Measurements from ENCODE around the gene DNLZ.

DNLZ gene

DNA sequence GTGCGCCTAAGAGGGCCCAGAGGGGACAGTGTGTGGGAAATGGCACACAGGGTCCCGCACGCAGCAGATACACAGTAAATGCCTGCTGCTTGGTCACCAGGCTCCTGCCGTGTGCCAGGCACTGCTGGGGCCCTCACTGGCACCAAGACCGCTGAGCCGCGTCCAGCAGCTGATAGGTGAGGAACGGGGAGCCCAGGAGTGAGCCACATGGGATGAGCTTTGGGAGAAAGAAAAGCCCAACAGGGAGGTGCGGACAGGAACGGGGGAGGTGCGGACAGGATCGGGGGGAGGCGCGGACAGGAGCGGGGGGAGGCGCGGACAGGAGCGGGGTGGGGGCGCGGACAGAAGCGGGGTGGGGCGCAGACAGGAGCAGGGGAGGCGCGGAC is 19.7 kb downstream of the DNLZ start:
- DNase-seq (ENCODE audit: low read depth in 2 of 2), result no peak

- DNase-seq (ENCODE audit: low read depth in 2 of 2), result no peak
Measured at GRCh38 chr9:136343121-136343883, 20.2 kb downstream of the DNLZ start.

GRCh38 chr9:136342181-136343120 is 21.1 kb downstream of the DNLZ start:
- no peak for DNase-seq (ENCODE audit: low read depth in 2 of 2)

DNA sequence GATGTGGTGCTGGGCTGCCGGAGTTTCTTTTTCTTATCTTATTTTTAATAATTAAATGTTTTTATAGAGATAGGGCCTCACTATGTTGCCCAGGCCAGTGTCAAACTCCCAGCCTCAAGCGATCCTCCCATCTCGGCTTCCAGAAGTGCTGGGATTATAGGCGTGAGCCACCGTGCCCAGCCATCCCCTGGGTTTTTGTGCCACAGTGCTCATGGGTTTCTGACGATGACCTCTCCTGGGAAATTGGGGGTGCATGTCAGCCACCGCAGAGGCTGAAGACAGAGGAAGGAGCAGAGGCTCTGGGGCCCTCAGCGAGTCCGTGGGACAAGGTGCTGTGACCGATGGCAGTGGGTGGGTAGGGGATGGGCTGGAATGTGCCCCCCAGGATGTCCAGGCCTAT is 21.8 kb downstream of the DNLZ start:
- DNase-seq (ENCODE audit: low read depth in 2 of 2), result no peak

GRCh38 chr9:136341042-136341655 is 22.4 kb downstream of the DNLZ start:
- DNase-seq (ENCODE audit: low read depth in 2 of 2), result no peak

DNA sequence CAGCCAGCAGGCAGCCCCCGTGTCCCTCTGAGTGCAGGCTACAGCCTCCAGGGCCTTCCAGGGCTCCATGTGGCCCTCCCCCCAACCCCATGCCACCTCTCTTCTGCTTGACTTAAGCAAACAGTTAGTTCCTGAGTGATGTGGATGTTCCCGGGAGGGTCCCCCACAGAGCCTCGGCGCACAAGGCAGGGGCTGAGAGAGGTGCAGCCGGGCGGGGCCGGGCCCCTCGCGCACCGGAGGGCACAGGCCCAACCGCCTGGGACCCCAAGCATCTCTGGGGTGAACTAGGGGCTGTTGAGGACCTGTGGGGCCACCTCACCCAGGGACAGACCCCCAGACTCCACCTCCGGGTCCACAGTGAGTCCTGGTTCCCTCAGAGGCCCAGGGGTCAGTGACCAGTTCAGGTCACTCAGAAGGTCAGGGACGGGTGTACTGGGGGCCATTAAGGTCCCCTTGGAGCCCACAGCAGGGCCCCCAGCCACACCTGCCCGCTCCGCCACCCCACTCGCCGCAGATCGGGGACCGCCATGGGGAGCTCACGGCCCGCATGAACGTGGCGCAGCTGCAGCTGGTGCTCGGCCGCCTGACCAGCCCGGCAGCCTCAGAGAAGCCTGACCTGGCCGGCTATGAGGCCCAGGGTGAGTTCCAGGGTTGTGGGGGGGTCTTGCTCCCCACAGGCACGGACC is 23.0 kb downstream of the DNLZ start:
- DNase-seq (ENCODE audit: low read depth in 2 of 2), result no peak

DNA sequence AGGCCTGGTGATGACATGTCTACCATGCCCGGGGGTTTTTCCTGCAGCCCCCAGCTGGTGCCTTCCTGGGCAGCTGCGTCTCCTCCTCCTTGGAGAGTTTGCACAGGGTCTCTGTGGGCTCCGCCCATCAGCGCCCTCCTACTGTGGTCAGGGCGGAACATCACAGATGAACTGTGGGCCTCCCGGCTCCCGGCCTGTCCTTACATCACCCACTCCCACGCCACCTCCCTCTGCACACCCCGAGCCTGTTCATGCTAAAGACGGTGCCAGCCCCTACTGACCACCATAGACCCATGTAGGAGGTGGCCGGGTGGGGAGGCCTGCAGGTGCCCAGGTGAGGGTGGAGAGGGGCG is 23.6 kb downstream of the DNLZ start:
- DNase-seq (ENCODE audit: low read depth in 2 of 2), result no peak

GRCh38 chr9:136339173-136339957 is 24.2 kb downstream of the DNLZ start:
- DNase-seq (ENCODE audit: low read depth in 2 of 2), result no peak

GRCh38 chr9:136338511-136338910 is 25.0 kb downstream of the DNLZ start:
- no peak for DNase-seq (ENCODE audit: low read depth in 2 of 2)

- no peak for DNase-seq (ENCODE audit: low read depth in 2 of 2)
Measured at GRCh38 chr9:136337416-136338395, 25.8 kb downstream of the DNLZ start.

- DNase-seq (ENCODE audit: low read depth in 2 of 2), result no peak
Measured at GRCh38 chr9:136336881-136337280, 26.7 kb downstream of the DNLZ start.

DNA sequence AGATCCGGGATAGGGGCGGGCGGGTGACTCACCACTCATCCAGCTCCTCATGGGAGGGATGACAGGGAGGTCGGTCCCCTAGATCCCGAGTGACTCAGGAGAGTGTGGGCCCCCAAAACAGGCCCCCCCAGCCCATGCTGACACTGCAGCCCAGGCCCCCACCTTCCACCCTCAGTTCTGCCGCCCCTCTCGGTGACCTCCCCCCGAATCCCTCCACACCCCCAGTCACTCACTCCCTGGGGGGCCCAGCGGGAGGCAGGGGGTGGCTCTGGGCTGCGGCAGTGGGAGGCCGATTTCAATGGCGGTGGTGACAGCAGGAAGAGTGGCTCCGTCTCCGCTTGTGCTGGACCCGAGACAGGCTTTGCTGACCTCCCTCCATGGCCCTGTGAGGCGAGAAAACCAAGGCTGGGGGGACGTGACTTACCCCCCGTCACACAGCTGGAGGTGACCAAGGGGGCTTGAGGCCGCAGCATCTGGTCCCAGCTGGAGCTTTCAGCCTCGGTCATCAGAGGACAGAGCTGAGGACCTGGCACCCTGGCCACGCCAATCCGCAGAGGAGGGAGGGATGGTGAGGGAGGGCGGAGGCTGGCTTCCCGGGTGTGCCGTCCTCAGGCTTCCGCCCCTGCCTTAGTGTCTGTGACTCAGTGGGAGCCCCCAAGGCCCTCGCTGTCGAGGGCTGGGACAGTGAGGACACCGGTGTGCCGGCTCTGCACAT is 27.2 kb downstream of the DNLZ start:
- no peak for DNase-seq (ENCODE audit: low read depth in 2 of 2)

DNA sequence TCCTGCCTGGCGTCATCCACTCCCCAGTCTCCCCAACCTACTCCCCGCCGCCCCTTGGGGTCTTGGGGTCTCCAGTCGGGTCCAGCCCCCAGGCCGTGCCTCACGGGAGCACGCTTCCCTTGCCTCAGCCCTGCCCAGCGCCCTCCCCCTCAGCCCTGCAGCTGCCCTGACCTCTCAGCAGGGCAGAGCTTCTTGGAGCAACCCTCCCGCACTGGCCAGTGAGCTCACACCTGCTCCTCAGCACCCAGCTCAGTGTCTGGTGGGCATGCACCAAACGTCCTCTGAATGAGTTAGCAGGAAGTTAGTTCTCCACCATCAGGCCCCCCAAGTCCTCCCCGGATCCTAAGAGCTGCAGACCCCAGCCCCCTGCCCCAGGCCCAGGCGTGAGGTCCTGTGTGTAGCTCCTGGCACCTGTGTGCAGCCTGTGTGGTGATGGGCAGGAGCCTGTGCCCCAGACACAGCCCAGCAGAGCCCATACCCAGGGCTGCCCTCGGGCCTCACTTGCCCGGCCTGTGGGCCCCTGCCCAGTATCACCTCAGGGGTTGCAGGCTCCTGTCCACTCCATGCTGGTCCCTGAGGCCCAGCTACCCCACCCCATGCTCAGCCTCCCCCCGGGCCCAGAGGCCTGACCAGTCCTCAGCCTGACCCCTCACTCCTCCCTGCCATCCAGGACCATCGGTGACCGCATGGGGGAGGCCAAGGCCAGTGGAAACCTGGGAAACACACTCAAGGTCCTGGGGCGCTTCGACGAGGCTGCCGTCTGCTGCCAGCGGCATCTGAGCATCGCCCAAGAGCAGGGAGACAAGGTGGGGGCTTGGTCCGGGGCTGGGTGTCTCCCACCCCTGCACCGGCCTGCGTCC is 28.0 kb downstream of the DNLZ start:
- DNase-seq (ENCODE audit: low read depth in 2 of 2), result no peak

GRCh38 chr9:136334541-136334940 is 29.0 kb downstream of the DNLZ start:
- no peak for DNase-seq (ENCODE audit: low read depth in 2 of 2)

- no peak for DNase-seq (ENCODE audit: low read depth in 2 of 2)
Measured at GRCh38 chr9:136333486-136333885, 30.1 kb downstream of the DNLZ start.

GRCh38 chr9:136333045-136333444 is 30.5 kb downstream of the DNLZ start:
- DNase-seq (ENCODE audit: low read depth in 2 of 2), result no peak

- DNase-seq (ENCODE audit: low read depth in 2 of 2), result no peak
Measured at GRCh38 chr9:136332482-136332983, 31.0 kb downstream of the DNLZ start.
